ENCODE measurements around the gene GGT6. TPM values are rescaled to one million over a fixed set of nuclear protein-coding genes. Genes with fewer than 3 reads are reported as not detected.

The GGT6 gene
- total RNA-seq, 1 experiment from 2014 or later: not detected

GRCh38 chr17:4587195-4587594 lies 26.8 kb upstream of the GGT6 start:
- peaks cover 22% of the 10 kb centered on the region; the same call in 1 of the 2 replicates for H3K4me1 ChIP-seq
- no peaks in the 10 kb centered on the region for H3K36me3 ChIP-seq (ENCODE audit: control insufficient read depth, insufficient read depth, low read length)
- Mint-ChIP-seq H3K4me1 (ENCODE audit: low read depth, unreplicated experiment) (peaks cover 20% of the 10 kb centered on the region), H3K27ac (ENCODE audit: unreplicated experiment) (no peak overlapping the region), H3K27me3 (ENCODE audit: insufficient read depth, unreplicated experiment) (no peaks in the 10 kb centered on the region), H3K36me3 (ENCODE audit: insufficient read depth, unreplicated experiment) (peaks cover 24% of the 10 kb centered on the region), H3K9me3 (ENCODE audit: unreplicated experiment) (no peaks in the 10 kb centered on the region), H3K4me3 (ENCODE audit: unreplicated experiment) (no peak overlapping the region)
- no peaks in the 10 kb centered on the region for H3K27me3 ChIP-seq (replicated peaks; ENCODE audit: control insufficient read depth, insufficient read depth, low read length)
- no peak overlapping the region for H3K4me3 ChIP-seq (ENCODE audit: low read depth, low read length)
- ChIA-PET CTCF (no interaction called here), POLR2A (interaction anchor here (0.6 kb wide), 1 partner anchor 83 kb away, joined by 3 read pairs; no protein-coding TSS in a partner anchor)
- H3K9me3 ChIP-seq: no peaks in the 10 kb centered on the region
- no peak for DNase-seq
- BruUV-seq (replicated peaks): no TSS peak
- intact Hi-C loops (cut with micrococcal nuclease; ENCODE audit: unreplicated experiment): no loop called here
- TF ChIP-seq CTCF (IDR thresholded peaks at IDR 0.05; ENCODE audit: insufficient read depth in 1 of 2, low read depth in 1 of 2, low read length in 1 of 2, severe bottlenecking in 1 of 2, unreplicated experiment in 1 of 2): no peak

DNA sequence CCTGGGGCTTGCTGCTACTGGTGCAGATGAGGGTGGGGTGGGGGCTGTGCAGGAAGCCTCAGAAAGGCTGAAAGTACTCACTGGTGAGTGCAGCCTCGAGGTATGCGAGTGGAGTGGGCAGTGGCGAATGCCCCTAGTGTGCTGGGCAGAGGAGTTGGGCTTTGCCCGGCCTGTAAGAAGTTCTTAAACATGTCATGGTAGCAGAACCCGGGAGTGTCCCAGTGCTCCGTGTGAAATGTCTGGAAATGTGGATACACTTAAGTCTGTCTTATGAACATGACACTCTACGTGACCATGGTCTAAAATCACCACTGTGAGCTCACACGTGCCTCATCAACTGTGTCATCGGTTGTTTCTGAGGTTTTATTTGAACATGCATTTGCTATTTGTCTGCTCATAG lies 25.7 kb upstream of the GGT6 start:
- Mint-ChIP-seq H3K36me3 (ENCODE audit: insufficient read depth, unreplicated experiment) (peaks cover 23% of the 10 kb centered on the region), H3K27ac (ENCODE audit: unreplicated experiment) (peak overlapping the region; percentile 60), H3K27me3 (ENCODE audit: insufficient read depth, unreplicated experiment) (no peaks in the 10 kb centered on the region), H3K9me3 (ENCODE audit: unreplicated experiment) (no peaks in the 10 kb centered on the region), H3K4me3 (ENCODE audit: unreplicated experiment) (peak overlapping the region; percentile 84), H3K4me1 (ENCODE audit: low read depth, unreplicated experiment) (peaks cover 20% of the 10 kb centered on the region)
- Histone ChIP-seq H3K4me1 (peaks cover 22% of the 10 kb centered on the region; the same call in 1 of the 2 replicates), H3K27me3 (replicated peaks; ENCODE audit: control insufficient read depth, insufficient read depth, low read length) (no peaks in the 10 kb centered on the region), H3K36me3 (ENCODE audit: control insufficient read depth, insufficient read depth, low read length) (no peaks in the 10 kb centered on the region), H3K4me3 (ENCODE audit: low read depth, low read length) (peak overlapping the region; percentile 71), H3K9me3 (no peaks in the 10 kb centered on the region)
- CTCF ChIA-PET: no interaction called here
- no peak for TF ChIP-seq CTCF (IDR thresholded peaks at IDR 0.05; ENCODE audit: insufficient read depth in 1 of 2, low read depth in 1 of 2, low read length in 1 of 2, severe bottlenecking in 1 of 2, unreplicated experiment in 1 of 2)
- DNase-seq: no peak
- intact Hi-C loops (cut with micrococcal nuclease; ENCODE audit: unreplicated experiment): no loop called here
- POLR2A ChIA-PET: no interaction called here
- BruUV-seq (replicated peaks): TSS peak; percentile 43

DNA sequence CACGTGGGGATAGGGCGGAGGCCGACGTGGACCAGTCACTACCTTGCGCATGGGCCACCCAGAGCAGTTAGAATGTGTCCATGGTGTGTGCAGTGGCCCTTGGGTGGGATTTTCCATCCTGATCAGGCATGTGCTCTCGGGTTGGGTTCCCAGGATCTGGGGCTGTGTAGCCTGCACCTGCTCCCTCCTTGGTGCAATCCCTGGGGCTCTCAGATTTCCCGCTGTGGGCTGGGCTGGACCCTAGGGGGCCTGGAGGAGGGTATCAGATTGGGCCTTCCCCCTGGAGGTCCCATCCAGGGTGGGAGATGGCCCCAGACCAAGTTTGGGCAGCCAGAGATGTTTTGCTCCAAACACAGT lies 25.2 kb upstream of the GGT6 start:
- Mint-ChIP-seq H3K27ac (ENCODE audit: unreplicated experiment) (peak overlapping the region; percentile 41), H3K9me3 (ENCODE audit: unreplicated experiment) (no peaks in the 10 kb centered on the region), H3K36me3 (ENCODE audit: insufficient read depth, unreplicated experiment) (peaks cover 19% of the 10 kb centered on the region), H3K27me3 (ENCODE audit: insufficient read depth, unreplicated experiment) (no peaks in the 10 kb centered on the region), H3K4me1 (ENCODE audit: low read depth, unreplicated experiment) (peaks cover 19% of the 10 kb centered on the region), H3K4me3 (ENCODE audit: unreplicated experiment) (peak overlapping the region; percentile 84)
- BruUV-seq (replicated peaks): no TSS peak
- Histone ChIP-seq H3K27me3 (replicated peaks; ENCODE audit: control insufficient read depth, insufficient read depth, low read length) (no peaks in the 10 kb centered on the region), H3K9me3 (no peaks in the 10 kb centered on the region), H3K4me3 (ENCODE audit: low read depth, low read length) (peak overlapping the region; percentile 71), H3K36me3 (ENCODE audit: control insufficient read depth, insufficient read depth, low read length) (no peaks in the 10 kb centered on the region), H3K4me1 (peaks cover 22% of the 10 kb centered on the region; the same call in 1 of the 2 replicates)
- no peak for TF ChIP-seq CTCF (IDR thresholded peaks at IDR 0.05; ENCODE audit: insufficient read depth in 1 of 2, low read depth in 1 of 2, low read length in 1 of 2, severe bottlenecking in 1 of 2, unreplicated experiment in 1 of 2)
- POLR2A ChIA-PET: no interaction called here
- no peak for DNase-seq
- CTCF ChIA-PET: no interaction called here
- intact Hi-C loops (cut with micrococcal nuclease; ENCODE audit: unreplicated experiment): loop anchor here (2.0 kb wide), 1 partner anchor 19 kb away; no protein-coding TSS in a partner anchor

Measured in Caco-2 (cell line).